ENCODE measurements around the gene RPS25. TPM values are rescaled to one million over a fixed set of nuclear protein-coding genes. Genes with fewer than 3 reads are reported as not detected.

RPS25 gene
- polyA plus RNA-seq, 1 of the 3 experiments (the other 2 are of a cell fraction), result 2,688 TPM

DNA sequence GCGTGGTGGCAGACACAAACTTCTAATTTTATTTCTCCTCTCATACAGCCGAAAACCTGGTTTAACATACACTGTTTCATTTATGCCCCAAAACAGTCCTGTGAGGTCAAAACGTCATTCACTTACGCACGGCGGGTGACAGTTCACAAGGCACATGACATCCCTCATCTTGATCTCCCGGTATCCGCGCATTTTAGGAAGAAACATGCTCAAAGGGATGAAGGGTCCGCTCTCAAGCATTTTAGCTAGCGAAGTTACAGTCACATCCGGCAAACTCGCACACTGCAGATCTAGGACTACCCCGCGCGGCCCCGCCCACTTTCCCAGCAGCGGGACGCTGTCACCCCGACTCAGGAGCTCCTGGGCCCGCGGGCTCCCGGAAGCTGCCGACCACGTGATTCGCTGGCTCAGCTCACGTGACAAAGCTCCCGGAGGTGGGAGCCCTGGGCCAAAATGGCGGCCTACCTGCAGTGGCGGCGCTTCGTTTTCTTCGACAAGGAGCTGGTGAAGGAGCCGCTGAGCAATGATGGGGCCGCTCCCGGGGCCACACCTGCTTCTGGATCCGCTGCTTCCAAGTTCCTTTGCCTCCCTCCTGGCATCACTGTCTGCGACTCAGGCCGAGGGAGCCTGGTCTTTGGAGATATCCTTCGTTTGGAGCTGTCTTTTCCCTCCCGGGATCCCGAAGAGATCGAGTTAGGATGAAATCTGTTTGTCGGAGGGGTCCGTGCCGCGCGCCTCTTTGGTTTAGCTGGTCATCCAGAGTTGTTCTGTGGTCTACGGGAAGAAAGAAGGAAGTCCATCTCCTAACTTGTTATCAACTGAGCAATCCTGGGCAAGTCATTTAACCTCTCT, 49.5 kb upstream of the RPS25 start, which contains the start of gene VPS11 (continued):
- TF ChIP-seq PBX3 (IDR thresholded peaks at IDR 0.05), result 0 out of 2 replicates have a peak, but pooled peaks have one; percentile 12
- no peak for TF ChIP-seq MEF2A (IDR thresholded peaks at IDR 0.05; ENCODE audit: borderline replicate concordance, low read depth)
- TF ChIP-seq CHD2 (IDR thresholded peaks at IDR 0.05; ENCODE audit: low read length, partially characterized antibody), result no peak
- TF ChIP-seq MXI1 (IDR thresholded peaks at IDR 0.05; ENCODE audit: low read depth, low read length), result peak; percentile 93
- no peak for TF ChIP-seq CTCF (IDR thresholded peaks at IDR 0.05)
- peak; percentile 78 for TF ChIP-seq POLR2AphosphoS5 (IDR thresholded peaks at IDR 0.05; ENCODE audit: low read depth, low read length)
- TF ChIP-seq USF2 (IDR thresholded peaks at IDR 0.05; ENCODE audit: borderline replicate concordance, low read depth, low read length), result peak; percentile 96
- no peak for TF ChIP-seq GATA2 (CRISPR knock-in tag; IDR thresholded peaks at IDR 0.05)
- TF ChIP-seq GABPA (IDR thresholded peaks at IDR 0.05; ENCODE audit: low read depth), result peak; percentile 81

GRCh38 chr11:119065369-119065768, 47.2 kb upstream of the RPS25 start:
- Histone ChIP-seq H3K9ac (no peak overlapping the region), H3K4me2 (no peak overlapping the region), H2AFZ (ENCODE audit: low read depth) (no peak overlapping the region), H3K9me3 (no peaks in the 10 kb centered on the region), H4K20me1 (ENCODE audit: insufficient read depth) (no peaks in the 10 kb centered on the region), H3K9me2 (no peaks in the 10 kb centered on the region), H3F3A (replicated peaks; ENCODE audit: insufficient read depth) (peaks cover 23% of the 10 kb centered on the region), H3K36me3 (replicated peaks in 1 of 2; ENCODE audit: control insufficient read depth in 1 of 2, insufficient read depth in 2 of 2, low read length in 1 of 2) (peaks cover 7% of the 10 kb centered on the region in 2 experiments), H3K4me3 (ENCODE audit: low read depth in 2 of 2, low read length in 1 of 2) (no peak overlapping the region), H3K27ac (ENCODE audit: low read depth in 2 of 2, low read length in 1 of 2) (no peak overlapping the region), H3K4me1 (ENCODE audit: control insufficient read depth in 1 of 2, insufficient read depth in 2 of 2, low read depth in 1 of 2, low read length in 1 of 2) (peaks cover 5 to 6% of the 10 kb centered on the region in 2 experiments; a peak in 2 of 4 replicates), H3K27me3 (ENCODE audit: insufficient read depth) (no peaks in the 10 kb centered on the region), H3K79me2 (ENCODE audit: insufficient read depth) (peaks cover 39% of the 10 kb centered on the region)
- TF ChIP-seq SIN3A (IDR thresholded peaks at IDR 0.05; ENCODE audit: borderline replicate concordance, low read depth, low read length), result no peak
- peak; percentile 55 for TF ChIP-seq CTCF (IDR thresholded peaks at IDR 0.05)
- no peak for TF ChIP-seq FOSL2 (IDR thresholded peaks at IDR 0.05; ENCODE audit: borderline replicate concordance, low read depth)
- no peak for TF ChIP-seq USF2 (IDR thresholded peaks at IDR 0.05; ENCODE audit: borderline replicate concordance, low read depth, low read length)
- peak; percentile 39; the same call in 1 of the 2 replicates for TF ChIP-seq SMC3 (IDR thresholded peaks at IDR 0.05; ENCODE audit: low read depth, low read length)
- peak; percentile 55 for TF ChIP-seq GATA2 (CRISPR knock-in tag; IDR thresholded peaks at IDR 0.05)
- TF ChIP-seq TCF12 (IDR thresholded peaks at IDR 0.05), result no peak
- TF ChIP-seq JUND (IDR thresholded peaks at IDR 0.05), result no peak
- TF ChIP-seq YY1 (IDR thresholded peaks at IDR 0.05; ENCODE audit: low read depth), result no peak
- TF ChIP-seq RAD21 (IDR thresholded peaks at IDR 0.05; ENCODE audit: low read length), result peak; percentile 47
- TF ChIP-seq ELF1 (IDR thresholded peaks at IDR 0.05), result no peak
- DNase-seq, result peak; percentile 52
- POLR2A ChIA-PET, result no interaction called here
- WGBS (ENCODE audit: low lambda C conversion rate), result 73% methylated on average over 4 of the region's 4 CpGs
- CTCF ChIA-PET, result interaction anchor here (1.8 kb wide), 2 partner anchors 9 to 34 kb away, joined by 7 read pairs; partner anchors contain the start of gene HYOU1

All from SK-N-SH (cell line).